GM12892 (cell line): ENCODE measurements around the gene PCSK6.

Source experiments
- POLR2A ChIP-seq: IDR thresholded peaks from 2 replicates; pipeline ENCODE4 v1.6.1; 2011; ENCODE audit warnings: low read depth, low read length, control low read depth
- POLR2AphosphoS5 ChIP-seq: IDR thresholded peaks from 2 replicates; pipeline ENCODE4 v1.6.1; 2011; ENCODE audit warnings: low read depth, low read length, control low read depth
- TAF1 ChIP-seq: IDR thresholded peaks from 2 replicates; pipeline ENCODE4 v1.6.1; 2011; ENCODE audit warnings: low read depth, mild to moderate bottlenecking, control low read depth, low read length, borderline replicate concordance

DNA sequence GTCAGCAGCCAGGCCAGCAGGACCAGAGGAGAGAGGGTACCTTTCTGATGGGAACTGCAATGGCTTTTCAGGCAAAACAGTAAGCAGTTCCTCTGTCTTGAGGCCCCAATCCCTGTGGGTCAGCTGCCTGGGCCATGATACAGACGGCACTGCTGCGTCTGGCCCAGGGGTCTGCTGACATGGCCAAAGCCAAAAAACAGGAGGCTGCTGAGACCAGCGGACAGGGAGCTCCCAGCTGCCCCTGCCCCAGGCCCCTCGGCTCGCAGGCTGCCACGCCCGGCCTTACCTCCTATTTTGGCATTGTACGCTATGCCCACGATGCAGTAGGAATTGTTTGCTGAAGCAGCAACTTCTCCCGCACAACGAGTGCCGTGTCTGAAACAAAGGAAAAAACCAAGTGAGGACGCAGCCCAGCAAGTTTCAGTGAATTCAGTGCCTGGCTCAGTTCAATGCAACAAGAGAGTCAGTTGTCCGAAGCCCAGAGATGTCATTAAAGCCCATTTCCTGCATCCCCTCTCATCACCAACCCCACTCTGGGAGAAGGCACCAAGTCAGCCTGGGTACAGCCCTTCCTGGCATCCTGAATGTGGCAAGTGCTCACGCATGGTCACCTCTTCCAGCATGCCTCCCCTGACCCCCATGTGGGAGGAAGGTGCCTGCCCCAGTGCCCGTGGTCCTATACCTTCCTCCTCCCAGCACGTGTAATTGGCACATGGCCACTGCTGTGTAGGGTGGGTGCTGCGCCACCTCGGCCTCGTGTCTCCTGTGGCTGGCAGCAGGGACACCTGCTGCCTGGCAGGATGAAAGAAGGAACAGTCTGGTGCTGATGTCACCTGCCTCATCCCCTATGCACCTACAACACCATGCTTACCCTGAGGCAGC, 61.7 kb downstream of the PCSK6 start:
- TF ChIP-seq POLR2A = no peak
- no peak for TF ChIP-seq POLR2AphosphoS5
- TF ChIP-seq TAF1 = no peak
